GM23338 (cell line): ENCODE measurements around the gene HOXB3. TPM values are rescaled to one million over a fixed set of nuclear protein-coding genes. Genes with fewer than 3 reads are reported as not detected.

Source experiments
- ATAC-seq: fragments of 200-7000 bp; cut with Tn5 transposase; 3 replicates; pipeline ENCODE4 v1.9.1; 2020
- DNase-seq: peaks from one replicate; pipeline ENCODE4 v3.0.0-alpha.2; 2015; ENCODE audit warnings: low spot score
- H2AFZ ChIP-seq: fragments of 200-600 bp; sonication (generic); 2 replicates; pipeline ENCODE4 v1.8.0; 2016; ENCODE audit warnings: antibody characterized with exemption, mild to moderate bottlenecking, moderate library complexity
- H3F3A ChIP-seq: fragments of 200-600 bp; sonication (generic); replicated peaks from 2 replicates; pipeline ENCODE4 v1.8.0; 2017; ENCODE audit warnings: antibody characterized with exemption, mixed run types, low read depth
- H3K27ac ChIP-seq: fragments of 200-600 bp; sonication (generic); 2 replicates; pipeline ENCODE4 v1.6.1; 2016; ENCODE audit warnings: low read depth
- H3K27me3 ChIP-seq: fragments of 200-600 bp; sonication (generic); 2 replicates; pipeline ENCODE4 v1.8.0; 2016; ENCODE audit warnings: mild to moderate bottlenecking, mixed run types, moderate library complexity; ENCODE audit not compliant: insufficient read depth
- H3K36me3 ChIP-seq: fragments of 200-600 bp; sonication (generic); 2 replicates; pipeline ENCODE4 v1.8.0; 2016; ENCODE audit warnings: mild to moderate bottlenecking; ENCODE audit not compliant: insufficient read depth
- H3K4me1 ChIP-seq: fragments of 200-600 bp; sonication (generic); 2 replicates; pipeline ENCODE4 v1.8.0; 2016; ENCODE audit warnings: mild to moderate bottlenecking, moderate library complexity; ENCODE audit not compliant: insufficient read depth
- H3K4me2 ChIP-seq: fragments of 200-600 bp; sonication (generic); 2 replicates; pipeline ENCODE4 v1.7.1; 2017; ENCODE audit warnings: mixed run types
- H3K4me3 ChIP-seq: fragments of 200-600 bp; sonication (generic); 2 replicates; pipeline ENCODE4 v1.6.1; 2016; ENCODE audit warnings: mixed run types
- H3K79me2 ChIP-seq: fragments of 200-600 bp; sonication (generic); replicated peaks from 2 replicates; pipeline ENCODE4 v1.8.0; 2017; ENCODE audit warnings: mild to moderate bottlenecking; ENCODE audit not compliant: insufficient read depth
- H3K9me2 ChIP-seq: fragments of 200-600 bp; sonication (generic); 2 replicates; pipeline ENCODE4 v1.8.0; 2017; ENCODE audit not compliant: insufficient read depth
- H4K20me1 ChIP-seq: fragments of 200-600 bp; sonication (generic); replicated peaks from 2 replicates; pipeline ENCODE4 v1.8.0; 2017; ENCODE audit warnings: mild to moderate bottlenecking; ENCODE audit not compliant: insufficient read depth
- H3K27ac Mint-ChIP-seq: 2 replicates; pipeline ENCODE4 v1.8.0; 2020; ENCODE audit warnings: inconsistent platforms, mild to moderate bottlenecking, moderate library complexity, mixed read lengths
- H3K27me3 Mint-ChIP-seq: 3 replicates; pipeline ENCODE4 v1.8.0; 2022; ENCODE audit warnings: low read depth, mild to moderate bottlenecking, moderate library complexity, mixed read lengths, inconsistent platforms; ENCODE audit not compliant: insufficient read depth, poor library complexity
- H3K36me3 Mint-ChIP-seq: 3 replicates; pipeline ENCODE4 v1.8.0; 2021; ENCODE audit warnings: low read depth, mild to moderate bottlenecking, inconsistent platforms, moderate library complexity, mixed read lengths
- H3K4me1 Mint-ChIP-seq: 3 replicates; pipeline ENCODE4 v1.8.0; 2020; ENCODE audit warnings: mild to moderate bottlenecking, inconsistent platforms, mixed read lengths
- H3K4me3 Mint-ChIP-seq: 3 replicates; pipeline ENCODE4 v1.8.0; 2021; ENCODE audit warnings: moderate library complexity, mild to moderate bottlenecking, inconsistent platforms, mixed read lengths
- H3K9me3 Mint-ChIP-seq: 3 replicates; pipeline ENCODE4 v1.8.0; 2020; ENCODE audit warnings: moderate library complexity, mild to moderate bottlenecking, inconsistent platforms, mixed read lengths
- CREB1 ChIP-seq: fragments of 250-450 bp; sonication (Bioruptor Pico); IDR thresholded peaks from 2 replicates; pipeline ENCODE4 v1.5.0; 2020; ENCODE audit warnings: low read depth, mild to moderate bottlenecking, moderate library complexity
- EZH2 ChIP-seq: fragments of 200-600 bp; sonication (generic); IDR thresholded peaks from one replicate; pipeline ENCODE4 v1.8.0; 2017; ENCODE audit warnings: antibody characterized with exemption, mild to moderate bottlenecking, low read depth; ENCODE audit not compliant: unreplicated experiment
- JUNB ChIP-seq: IDR thresholded peaks from one replicate; pipeline ENCODE4 v1.6.1; 2016; ENCODE audit warnings: antibody characterized with exemption; ENCODE audit not compliant: unreplicated experiment
- POLR2AphosphoS5 ChIP-seq: IDR thresholded peaks from 2 replicates; pipeline ENCODE4 v1.6.1; 2016; ENCODE audit warnings: antibody characterized with exemption, low read depth
- ZNF114 ChIP-seq: fragments of 250-450 bp; sonication (Bioruptor Pico); IDR thresholded peaks from 2 replicates; pipeline ENCODE4 v1.5.0; 2020; ENCODE audit warnings: mild to moderate bottlenecking, moderate library complexity
- ZNF331 ChIP-seq: fragments of 250-450 bp; sonication (Bioruptor Pico); IDR thresholded peaks from 2 replicates; pipeline ENCODE4 v1.5.0; 2020; ENCODE audit warnings: low read depth, mild to moderate bottlenecking, moderate library complexity
- polyA plus RNA-seq: library from polyadenylated mRNA; unstranded; fragments of >200 nt; fragmentation: Nextera tagmentation; extraction: Ambion mirVana; gene quantifications from 2 replicates; pipeline ENCODE4 v1.2.1, GENCODE V29; 2016
- total RNA-seq: library from RNA; depleted of rRNA; stranded (reverse); fragments of >200 nt; shearing (Covaris generic); gene quantifications from 2 replicates; pipeline ENCODE4 v1.2.3, GENCODE V29; 2014
- TF ChIP-seq, protein P1 (sequence below), 2 experiments: fragments of 200-600 bp in 1 of 2; sonication (generic) in 1 of 2; conservative IDR thresholded peaks; 2 replicates each; pipeline versions ENCODE4 v1.5.1 to v1.6.1; 2016 to 2017; ENCODE audit warnings: antibody characterized with exemption in 2 of 2, low read depth in 2 of 2, mild to moderate bottlenecking in 2 of 2, moderate library complexity in 1 of 2
- TF ChIP-seq, protein P2 (sequence below): IDR thresholded peaks from one replicate; pipeline ENCODE4 v1.6.1; 2018; ENCODE audit warnings: antibody characterized with exemption; ENCODE audit not compliant: unreplicated experiment

The HOXB3 gene
- total and polyA plus RNA-seq, 2 experiments from 2014 or later, result 0.17 TPM; not detected in 1

DNA sequence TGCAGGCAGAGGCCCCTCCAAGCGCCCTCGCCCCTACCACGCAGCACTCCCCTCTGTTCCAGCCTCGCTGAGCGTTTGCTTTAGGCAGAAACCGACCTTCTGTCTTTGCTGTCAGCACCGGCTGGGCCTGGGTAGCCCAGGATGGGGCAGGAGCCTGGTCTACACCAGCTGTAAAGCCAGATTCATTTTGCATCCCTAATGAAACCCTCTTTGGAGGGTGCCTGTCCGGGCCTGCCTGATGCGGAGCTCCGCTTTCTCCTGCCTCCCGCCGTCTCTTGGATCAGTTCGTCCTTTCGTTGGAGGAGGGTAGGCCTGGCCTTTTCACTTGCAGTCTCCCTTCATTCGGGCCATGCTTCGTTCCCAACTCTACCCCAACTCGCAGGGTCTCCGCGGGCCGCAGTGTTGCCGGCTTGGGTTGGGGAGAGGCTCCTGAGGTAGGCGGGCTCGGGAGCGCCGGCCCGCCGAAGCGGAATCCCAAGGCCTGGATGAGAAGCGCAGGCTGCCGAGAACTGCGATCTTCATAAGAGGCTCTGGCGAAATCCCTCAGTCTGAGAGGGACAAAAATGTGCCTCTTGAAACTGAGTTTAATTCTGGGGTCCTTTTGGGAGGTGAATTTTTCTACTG lies 29.9 kb upstream of the HOXB3 start:
- H2AFZ ChIP-seq, result 0 out of 2 replicates have a peak overlapping the region, but pooled peaks have one; percentile 52
- peaks cover 99% of the 10 kb centered on the region for H3K27me3 Mint-ChIP-seq
- H3K9me2 ChIP-seq, result no peaks in the 10 kb centered on the region
- peaks cover 30% of the 10 kb centered on the region for H3K4me1 ChIP-seq
- peak overlapping the region; percentile 47; the same call in 2 of the 3 replicates for H3K4me3 Mint-ChIP-seq
- no peak overlapping the region for H3K27ac ChIP-seq
- H3K4me2 ChIP-seq, result peak overlapping the region; percentile 69
- H3K79me2 ChIP-seq, result no peaks in the 10 kb centered on the region
- H3K4me1 Mint-ChIP-seq, result peaks cover 18% of the 10 kb centered on the region
- H3K27ac Mint-ChIP-seq, result no peak overlapping the region
- TF ChIP-seq EZH2, result peak; percentile 97
- no peak for TF ChIP-seq ZNF114 (CRISPR knock-in tag)
- TF ChIP-seq JUNB, result no peak
- H4K20me1 ChIP-seq, result peaks cover 64% of the 10 kb centered on the region
- H3K9me3 Mint-ChIP-seq, result peaks cover 9% of the 10 kb centered on the region; the same call in 2 of the 3 replicates
- peaks cover 48% of the 10 kb centered on the region for H3F3A ChIP-seq
- H3K27me3 ChIP-seq, result peaks cover 100% of the 10 kb centered on the region
- H3K4me3 ChIP-seq, result peak overlapping the region; percentile 33; the same call in 1 of the 2 replicates
- peak; percentile 53 for DNase-seq
- peaks cover 3% of the 10 kb centered on the region; the same call in 2 of the 3 replicates for H3K36me3 Mint-ChIP-seq
- ATAC-seq, result peak; percentile 9; the same call in 2 of the 3 replicates
- no peaks in the 10 kb centered on the region for H3K36me3 ChIP-seq

DNA sequence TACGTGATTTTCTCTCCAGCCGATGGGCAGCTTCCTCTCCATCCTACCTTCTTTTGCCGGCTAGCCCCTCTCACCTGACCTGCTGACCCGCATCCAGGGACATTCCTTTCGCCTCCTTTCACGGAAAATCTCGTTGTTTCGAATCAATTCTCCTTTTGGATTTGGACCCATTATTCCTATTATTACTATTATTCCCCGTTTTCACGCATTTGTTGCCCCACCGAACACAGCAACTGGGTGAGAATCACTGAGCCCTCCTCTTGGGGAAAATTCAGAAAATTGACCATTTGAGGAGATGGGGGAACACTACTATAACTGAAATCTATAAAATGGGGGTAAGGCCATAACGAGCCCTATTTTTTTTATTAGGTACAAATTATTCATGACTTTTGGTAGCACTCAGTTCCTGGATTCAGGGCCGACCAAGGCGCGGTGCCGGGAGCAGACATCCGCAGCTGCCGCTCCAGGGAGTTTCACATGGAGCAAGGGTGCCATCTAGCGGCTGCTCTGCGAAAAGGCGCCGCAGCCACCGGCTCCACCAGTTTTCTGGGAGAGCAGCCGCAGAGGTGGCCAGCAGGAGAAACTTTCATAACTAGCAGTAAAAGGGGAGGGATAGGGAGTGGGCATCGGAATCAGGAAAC lies 28.3 kb upstream of the HOXB3 start:
- H3K36me3 ChIP-seq, result no peaks in the 10 kb centered on the region
- H3K79me2 ChIP-seq, result no peaks in the 10 kb centered on the region
- H3K4me2 ChIP-seq, result peak overlapping the region; percentile 69
- peaks cover 65% of the 10 kb centered on the region for H4K20me1 ChIP-seq
- no peaks in the 10 kb centered on the region for H3K9me2 ChIP-seq
- DNase-seq, result peak; percentile 85
- H3K27ac Mint-ChIP-seq, result no peak overlapping the region
- H2AFZ ChIP-seq, result no peak overlapping the region
- peak overlapping the region; percentile 51; the same call in 2 of the 3 replicates for H3K4me3 Mint-ChIP-seq
- peaks cover 23% of the 10 kb centered on the region for H3K4me1 Mint-ChIP-seq
- peaks cover 3% of the 10 kb centered on the region; the same call in 1 of the 3 replicates for H3K36me3 Mint-ChIP-seq
- no peak overlapping the region for H3K27ac ChIP-seq
- TF ChIP-seq, protein P1, sequence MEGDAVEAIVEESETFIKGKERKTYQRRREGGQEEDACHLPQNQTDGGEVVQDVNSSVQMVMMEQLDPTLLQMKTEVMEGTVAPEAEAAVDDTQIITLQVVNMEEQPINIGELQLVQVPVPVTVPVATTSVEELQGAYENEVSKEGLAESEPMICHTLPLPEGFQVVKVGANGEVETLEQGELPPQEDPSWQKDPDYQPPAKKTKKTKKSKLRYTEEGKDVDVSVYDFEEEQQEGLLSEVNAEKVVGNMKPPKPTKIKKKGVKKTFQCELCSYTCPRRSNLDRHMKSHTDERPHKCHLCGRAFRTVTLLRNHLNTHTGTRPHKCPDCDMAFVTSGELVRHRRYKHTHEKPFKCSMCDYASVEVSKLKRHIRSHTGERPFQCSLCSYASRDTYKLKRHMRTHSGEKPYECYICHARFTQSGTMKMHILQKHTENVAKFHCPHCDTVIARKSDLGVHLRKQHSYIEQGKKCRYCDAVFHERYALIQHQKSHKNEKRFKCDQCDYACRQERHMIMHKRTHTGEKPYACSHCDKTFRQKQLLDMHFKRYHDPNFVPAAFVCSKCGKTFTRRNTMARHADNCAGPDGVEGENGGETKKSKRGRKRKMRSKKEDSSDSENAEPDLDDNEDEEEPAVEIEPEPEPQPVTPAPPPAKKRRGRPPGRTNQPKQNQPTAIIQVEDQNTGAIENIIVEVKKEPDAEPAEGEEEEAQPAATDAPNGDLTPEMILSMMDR (conservative IDR thresholded peaks at IDR 0.05; ENCODE audit: low read depth in 2 of 2), result peak; percentile 86 to 97
- TF ChIP-seq ZNF331 (CRISPR knock-in tag) (no peak), CREB1 (CRISPR knock-in tag) (no peak), EZH2 (peak; percentile 96), POLR2AphosphoS5 (no peak)
- TF ChIP-seq, protein P2, sequence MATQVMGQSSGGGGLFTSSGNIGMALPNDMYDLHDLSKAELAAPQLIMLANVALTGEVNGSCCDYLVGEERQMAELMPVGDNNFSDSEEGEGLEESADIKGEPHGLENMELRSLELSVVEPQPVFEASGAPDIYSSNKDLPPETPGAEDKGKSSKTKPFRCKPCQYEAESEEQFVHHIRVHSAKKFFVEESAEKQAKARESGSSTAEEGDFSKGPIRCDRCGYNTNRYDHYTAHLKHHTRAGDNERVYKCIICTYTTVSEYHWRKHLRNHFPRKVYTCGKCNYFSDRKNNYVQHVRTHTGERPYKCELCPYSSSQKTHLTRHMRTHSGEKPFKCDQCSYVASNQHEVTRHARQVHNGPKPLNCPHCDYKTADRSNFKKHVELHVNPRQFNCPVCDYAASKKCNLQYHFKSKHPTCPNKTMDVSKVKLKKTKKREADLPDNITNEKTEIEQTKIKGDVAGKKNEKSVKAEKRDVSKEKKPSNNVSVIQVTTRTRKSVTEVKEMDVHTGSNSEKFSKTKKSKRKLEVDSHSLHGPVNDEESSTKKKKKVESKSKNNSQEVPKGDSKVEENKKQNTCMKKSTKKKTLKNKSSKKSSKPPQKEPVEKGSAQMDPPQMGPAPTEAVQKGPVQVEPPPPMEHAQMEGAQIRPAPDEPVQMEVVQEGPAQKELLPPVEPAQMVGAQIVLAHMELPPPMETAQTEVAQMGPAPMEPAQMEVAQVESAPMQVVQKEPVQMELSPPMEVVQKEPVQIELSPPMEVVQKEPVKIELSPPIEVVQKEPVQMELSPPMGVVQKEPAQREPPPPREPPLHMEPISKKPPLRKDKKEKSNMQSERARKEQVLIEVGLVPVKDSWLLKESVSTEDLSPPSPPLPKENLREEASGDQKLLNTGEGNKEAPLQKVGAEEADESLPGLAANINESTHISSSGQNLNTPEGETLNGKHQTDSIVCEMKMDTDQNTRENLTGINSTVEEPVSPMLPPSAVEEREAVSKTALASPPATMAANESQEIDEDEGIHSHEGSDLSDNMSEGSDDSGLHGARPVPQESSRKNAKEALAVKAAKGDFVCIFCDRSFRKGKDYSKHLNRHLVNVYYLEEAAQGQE, result no peak
- 0 out of 2 replicates have a peak overlapping the region, but pooled peaks have one; percentile 33 for H3K4me3 ChIP-seq
- H3K9me3 Mint-ChIP-seq, result peaks cover 10% of the 10 kb centered on the region; the same call in 2 of the 3 replicates
- H3K27me3 Mint-ChIP-seq, result peaks cover 100% of the 10 kb centered on the region
- H3K4me1 ChIP-seq, result peaks cover 31% of the 10 kb centered on the region
- ATAC-seq, result peak; percentile 52
- H3F3A ChIP-seq, result peaks cover 42% of the 10 kb centered on the region
- H3K27me3 ChIP-seq, result peaks cover 100% of the 10 kb centered on the region
